RWPE1 (cell line): Measurements from ENCODE around the gene KRTAP15-1.
A peak's percentile ranks its signal among the peaks of the same experiment; 100 is the strongest.

Source experiments
- CTCF ChIA-PET: fragments of 350-600 bp; sonication (Branson Sonifier 250); formaldehyde crosslinking; extraction: SDS; loops from one replicate; lab custom pipeline; 2021; lab: Yijun Ruan, JAX
- POLR2A ChIA-PET: fragments of 400-600 bp; formaldehyde crosslinking; extraction: SDS; loops from one replicate; lab custom pipeline; 2020; ENCODE audit warnings: antibody characterized with exemption; ENCODE audit not compliant: low non-redundant PET; lab: Yijun Ruan, JAX
- DNase-seq: peaks from one replicate; pipeline ENCODE4 v3.0.0; 2012; ENCODE audit warnings: low spot score
- H3K27ac ChIP-seq: fragments of 450-650 bp; 2 replicates; pipeline ENCODE4 v1.5.1; 2017
- CTCF ChIP-seq: fragments of 450-650 bp; conservative IDR thresholded peaks from 2 replicates; pipeline ENCODE4 v1.5.1; 2017; ENCODE audit warnings: low read depth, mild to moderate bottlenecking

Gene KRTAP15-1

GRCh38 chr21:30480145-30480544, 40.1 kb downstream of the KRTAP15-1 start, which contains the start of gene KRTAP19-1:
Gene KRTAP19-1, minus strand, starts transcription at chr21:30480367. Its CDS starts 50 bp downstream, at chr21:30480317.
- POLR2A ChIA-PET: interaction anchor here (0.7 kb wide), 1 partner anchor 1323 kb away, joined by 3 read pairs; no protein-coding TSS in a partner anchor
- DNase-seq: no peak
- H3K27ac ChIP-seq: no peak within 1 kb of the TSS
- no peak for TF ChIP-seq CTCF
- CTCF ChIA-PET: no interaction called here

- DNase-seq: peak; percentile 23
- TF ChIP-seq CTCF: no peak
- ChIA-PET CTCF (interaction anchor here (0.9 kb wide), 1 partner anchor 35 kb away, joined by 4 read pairs; no protein-coding TSS in a partner anchor), POLR2A (no interaction called here)
- no peak overlapping the region for H3K27ac ChIP-seq
Measured at GRCh38 chr21:30482130-30482529, 42.1 kb downstream of the KRTAP15-1 start.

- CTCF ChIA-PET: no interaction called here
- no peak for TF ChIP-seq CTCF
- POLR2A ChIA-PET: no interaction called here
- no peak for DNase-seq
- H3K27ac ChIP-seq: no peak overlapping the region
Measured at GRCh38 chr21:30486180-30486579, 46.1 kb downstream of the KRTAP15-1 start.

GRCh38 chr21:30487336-30487735, 47.3 kb downstream of the KRTAP15-1 start, which contains the start of gene KRTAP19-2:
Gene KRTAP19-2, minus strand, starts transcription at chr21:30487436. Its CDS starts 88 bp downstream, at chr21:30487348.
- POLR2A ChIA-PET: no interaction called here

More at GRCh38 chr21:30487336-30487735, 47.3 kb downstream of the KRTAP15-1 start, which contains the start of gene KRTAP19-2:
- TF ChIP-seq CTCF: no peak
- no peak within 1 kb of the TSS for H3K27ac ChIP-seq
- CTCF ChIA-PET: interaction anchor here (0.6 kb wide), 1 partner anchor 244 kb away, joined by 4 read pairs; no protein-coding TSS in a partner anchor
- no peak for DNase-seq
